HFF-Myc (cell line): ENCODE data around the gene CDH4.
"Not testable (repeated sequence)": the region's sequence is repeated elsewhere in the genome, so short reads cannot be mapped to it uniquely, and the experiment has no call there.

Source experiments
- DNase-seq: peaks from one replicate; pipeline ENCODE4 v3.0.0-alpha.2; 2011; ENCODE audit warnings: low read depth; ENCODE audit errors: extremely low read depth
- H3K4me3 ChIP-seq: replicated peaks from 2 replicates; pipeline ENCODE4 v1.5.1; 2011; ENCODE audit warnings: low read depth, mild to moderate bottlenecking, control low read depth, low read length
- CTCF ChIP-seq: IDR thresholded peaks from 2 replicates; pipeline ENCODE4 v1.5.1; 2012; ENCODE audit warnings: mild to moderate bottlenecking, low read depth, low read length, control low read depth; ENCODE audit errors: missing control alignments

CDH4 gene

GRCh38 chr20:61419501-61419900 lies 167.4 kb downstream of the CDH4 start:
- no peak overlapping the region for H3K4me3 ChIP-seq
- TF ChIP-seq CTCF, result no peak
- DNase-seq, result no peak

DNA sequence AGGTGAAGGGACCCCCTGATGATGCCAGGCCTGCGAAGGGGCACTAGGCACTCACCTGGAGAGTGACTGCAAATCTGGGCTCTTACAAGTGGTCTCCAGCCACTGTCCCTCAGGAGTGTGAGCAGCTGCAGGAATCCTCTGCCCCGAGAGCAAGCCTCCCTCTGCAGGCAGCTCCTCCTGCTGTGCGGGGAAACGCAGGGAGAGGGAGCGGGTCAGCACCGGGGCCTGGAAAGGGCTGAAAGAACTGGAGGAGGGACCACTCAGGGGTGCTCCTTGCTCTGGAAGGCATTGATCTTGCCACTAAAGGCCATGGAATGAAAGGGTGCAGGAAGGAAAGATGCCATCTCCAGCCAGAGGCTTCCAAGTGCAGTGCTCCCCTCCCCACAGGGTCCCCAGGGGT lies 168.0 kb downstream of the CDH4 start:
- H3K4me3 ChIP-seq, result no peak overlapping the region
- TF ChIP-seq CTCF, result no peak
- DNase-seq, result no peak

- no peak for TF ChIP-seq CTCF
These were observed 168.7 kb downstream of the CDH4 start for GRCh38 chr20:61420781-61421180.

GRCh38 chr20:61422636-61423425 lies 170.8 kb downstream of the CDH4 start:
- no peak for DNase-seq
- no peak overlapping the region for H3K4me3 ChIP-seq
- TF ChIP-seq CTCF, result no peak

More at GRCh38 chr20:61420781-61421180, 168.7 kb downstream of the CDH4 start:
- no peak for DNase-seq
- H3K4me3 ChIP-seq, result no peak overlapping the region

DNA sequence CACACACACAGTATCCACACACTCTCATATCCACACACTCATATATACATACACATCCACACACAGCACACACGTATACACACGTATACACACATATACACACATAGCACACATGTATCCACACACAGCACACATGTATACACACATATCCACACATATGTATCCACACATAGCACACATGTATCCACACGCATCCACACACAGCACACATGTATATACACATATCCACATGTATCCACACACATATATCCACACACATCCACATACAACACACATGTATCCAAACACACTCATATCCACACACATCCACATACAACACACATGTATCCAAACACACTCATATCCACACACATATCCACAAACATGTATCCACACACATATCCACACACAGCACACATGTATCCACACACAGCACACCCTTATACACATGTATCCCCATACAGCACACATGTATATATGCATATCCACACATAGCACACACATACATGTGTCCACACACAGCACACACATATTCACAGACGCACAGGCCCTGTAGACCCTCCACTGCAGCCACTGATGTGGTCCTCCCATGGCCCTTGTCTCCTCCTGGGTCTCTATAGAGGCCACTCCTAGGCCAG lies 172.1 kb downstream of the CDH4 start:
- no peak for TF ChIP-seq CTCF
- H3K4me3 ChIP-seq, result no peak overlapping the region
- no peak for DNase-seq

DNA sequence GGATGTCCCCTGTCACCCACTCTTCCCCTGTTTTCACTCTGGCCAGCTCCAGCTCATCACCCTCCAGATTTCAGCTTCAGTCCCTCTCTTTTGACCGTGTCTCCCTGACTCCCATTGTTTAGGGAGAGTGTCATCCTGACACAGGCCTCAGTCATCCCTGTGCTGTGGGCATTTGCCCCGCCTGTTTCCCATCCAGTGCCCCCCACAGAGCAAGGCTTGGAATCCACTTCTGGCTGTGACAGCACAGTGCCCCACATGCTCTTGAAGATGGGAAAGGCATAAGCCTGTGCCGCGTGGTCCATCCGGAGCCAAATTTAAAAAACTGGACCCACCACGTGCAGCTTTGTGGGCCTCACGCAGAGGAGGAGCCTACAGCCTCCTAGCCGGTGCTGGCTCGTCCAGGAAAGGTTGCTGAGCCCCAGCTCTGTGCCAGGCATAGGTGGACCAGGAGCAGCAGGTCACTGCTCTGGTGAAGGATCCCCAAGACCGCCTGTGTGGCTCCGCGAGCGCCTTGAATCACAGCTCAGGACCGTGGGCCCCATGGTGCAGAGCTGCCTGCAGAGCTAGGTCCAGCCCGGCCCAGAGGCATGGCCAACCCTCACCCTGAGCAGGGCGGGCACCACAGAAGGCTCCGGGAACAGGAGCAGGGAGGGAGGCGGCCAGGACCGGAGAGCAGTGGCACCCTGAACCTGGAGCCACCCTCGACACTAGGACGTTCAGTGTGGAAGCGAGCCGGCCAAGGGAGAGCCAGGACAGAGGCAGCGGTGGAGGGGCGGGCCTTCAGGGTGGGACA lies 172.8 kb downstream of the CDH4 start:
- H3K4me3 ChIP-seq, result no peak overlapping the region
- TF ChIP-seq CTCF, result no peak
- DNase-seq, result no peak

GRCh38 chr20:61425541-61425991 lies 173.5 kb downstream of the CDH4 start:
- not testable (repeated sequence) for DNase-seq

More at GRCh38 chr20:61425541-61425991, 173.5 kb downstream of the CDH4 start:
- not testable (repeated sequence) for H3K4me3 ChIP-seq
